GM12874 (cell line): ENCODE data around the gene TNNI3K.
A peak's percentile ranks its signal among the peaks of the same experiment; 100 is the strongest.

Experiments used
- CTCF ChIP-seq: IDR thresholded peaks from 2 replicates; pipeline ENCODE4 v1.5.1; 2011; ENCODE audit warnings: low read depth, mild to moderate bottlenecking, control low read depth, low read length, moderate library complexity; ENCODE audit not compliant: insufficient read depth

The TNNI3K gene

GRCh38 chr1:74498901-74499300, 263.7 kb downstream of the TNNI3K start:
- no peak for TF ChIP-seq CTCF

- TF ChIP-seq CTCF: no peak
Measured at GRCh38 chr1:74502432-74502831, 267.2 kb downstream of the TNNI3K start.

GRCh38 chr1:74502858-74503257, 267.7 kb downstream of the TNNI3K start:
- TF ChIP-seq CTCF: no peak

DNA sequence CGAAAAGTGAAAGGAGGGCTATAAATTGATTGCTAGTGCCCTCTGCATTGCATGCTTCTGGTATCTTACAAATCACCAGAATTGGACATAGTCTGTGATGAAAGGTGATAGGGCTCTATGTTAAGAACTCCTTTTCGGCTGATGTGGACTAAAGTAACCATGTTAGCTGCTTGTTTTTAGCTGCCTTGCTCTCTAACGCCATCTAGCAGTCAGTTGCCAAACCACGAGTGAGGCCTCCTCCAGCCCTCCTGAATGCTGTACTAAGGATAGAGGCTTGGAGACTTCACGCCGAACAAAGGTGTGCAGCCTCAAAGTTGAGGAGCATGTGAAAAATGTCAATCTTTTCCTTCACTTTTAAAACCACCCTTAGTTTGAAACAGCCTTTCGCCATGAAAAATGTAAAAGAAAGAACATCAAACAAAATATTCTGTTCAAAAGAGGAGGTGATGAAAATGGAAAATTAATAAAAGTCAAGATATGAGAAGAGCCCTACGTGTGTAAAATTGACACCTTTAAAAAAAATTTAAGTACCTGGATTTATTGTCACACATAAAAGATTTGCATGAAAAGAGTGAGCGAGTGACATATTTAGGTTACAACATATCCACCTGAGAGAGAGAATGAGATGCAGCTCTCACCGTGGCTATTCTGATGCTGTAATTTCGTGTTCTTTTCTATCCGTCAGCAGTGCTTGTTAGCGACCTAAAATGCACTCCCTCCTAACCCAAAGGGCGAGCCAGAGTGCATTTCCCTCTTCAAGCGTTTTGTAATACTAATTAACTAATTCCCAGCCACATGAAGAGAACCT, 269.1 kb downstream of the TNNI3K start:
- peak; percentile 86 for TF ChIP-seq CTCF

- no peak for TF ChIP-seq CTCF
Measured at GRCh38 chr1:74504933-74505512, 269.8 kb downstream of the TNNI3K start.

DNA sequence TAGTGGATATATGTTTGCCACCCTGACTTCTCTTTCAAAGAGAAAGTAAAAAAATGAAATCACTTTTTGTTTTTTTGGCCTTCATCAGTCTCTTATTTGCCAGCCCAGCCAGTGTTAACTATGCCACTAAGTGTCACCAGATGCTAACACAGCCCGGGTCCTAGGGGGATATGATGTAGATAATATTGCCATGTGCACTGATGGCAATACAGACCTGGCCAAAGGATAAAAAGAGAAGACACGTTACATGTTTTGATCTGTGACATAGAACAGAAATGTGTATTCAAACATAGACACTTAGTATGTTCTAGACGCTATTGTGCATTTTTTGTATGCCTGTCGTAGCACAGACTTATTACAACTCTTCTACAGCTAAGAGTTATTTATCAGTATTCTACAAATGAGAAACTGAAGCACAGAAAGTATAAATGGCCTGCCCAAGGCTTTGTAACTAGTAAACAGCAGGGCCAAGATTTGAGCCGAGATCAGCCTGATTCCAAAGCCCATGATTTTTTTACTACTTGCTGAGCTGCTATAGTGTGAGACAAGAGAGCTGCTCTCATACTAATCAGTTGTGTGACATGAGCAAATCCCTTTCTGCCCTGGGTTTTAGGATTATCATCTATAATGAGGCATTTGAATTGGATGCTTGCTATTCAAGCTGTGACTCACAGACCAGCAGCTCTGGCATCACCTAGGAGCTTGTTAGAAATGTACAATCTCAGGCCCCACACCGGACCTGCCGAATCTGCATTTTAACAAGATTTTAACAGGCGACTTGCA, 270.9 kb downstream of the TNNI3K start:
- TF ChIP-seq CTCF: no peak

DNA sequence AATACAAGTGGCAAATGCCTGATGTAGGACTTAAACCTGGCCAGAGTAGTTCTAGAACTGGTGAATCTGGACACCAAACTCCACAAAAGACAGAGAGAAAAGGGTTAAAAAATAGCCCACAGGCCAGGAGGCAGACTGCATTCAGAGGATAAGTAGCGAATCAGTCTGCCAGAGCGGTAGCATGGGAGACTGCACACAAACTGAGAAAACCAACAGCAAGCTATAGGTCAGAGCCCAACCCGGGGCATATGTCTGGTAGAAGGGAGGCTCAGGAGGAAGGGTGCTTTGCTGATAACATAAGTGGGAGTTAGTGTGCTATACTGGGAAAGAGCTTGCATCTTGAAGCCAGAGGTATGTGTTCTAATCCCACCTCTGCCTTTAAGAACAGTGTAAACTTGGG, 273.3 kb downstream of the TNNI3K start:
- TF ChIP-seq CTCF: no peak
